HG03457 (cell line): ENCODE measurements around the gene GPR18.
A peak's percentile ranks its signal among the peaks of the same experiment; 100 is the strongest.

Source experiments
- ATAC-seq: cut with Tn5 transposase; IDR thresholded peaks from one replicate; pipeline ENCODE4 v1.9.1; 2021; ENCODE audit warnings: moderate number of reproducible peaks; ENCODE audit not compliant: unreplicated experiment

The GPR18 gene

GRCh38 chr13:99258210-99258860, at the start of gene GPR18:
Gene GPR18 (minus strand): TSS chr13:99258379. CDS start chr13:99255872, 2,507 bp downstream.
- peak; percentile 70 for ATAC-seq

- ATAC-seq = peak; percentile 40
Observed at GRCh38 chr13:99307648-99308339, 49.6 kb upstream of the GPR18 start.

DNA sequence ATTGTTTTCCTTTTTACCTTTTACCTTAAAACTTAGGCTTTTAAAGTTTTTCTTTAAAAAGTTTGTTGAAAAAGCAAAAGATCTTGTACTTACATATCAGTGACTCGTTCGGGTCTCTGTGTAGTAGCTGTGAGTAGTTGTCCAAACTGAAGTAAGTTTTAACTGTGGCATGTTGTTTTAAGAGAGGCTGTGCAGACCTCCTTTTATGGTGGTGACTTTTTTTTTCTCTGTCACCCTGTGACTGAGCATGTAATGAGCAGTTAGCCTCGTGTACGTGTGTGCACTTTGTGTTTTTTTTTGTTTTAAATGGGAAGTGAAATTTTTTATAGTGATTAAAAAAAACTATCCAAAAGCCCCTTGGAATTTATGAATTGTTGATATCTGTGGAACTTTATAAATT, 49.1 kb upstream of the GPR18 start, which contains the start of gene GPR183:
Gene GPR183, minus strand, starts transcription at position 153 of the 400 bp plus-strand sequence. CDS start 11,254 bp downstream, outside the sequence.
- ATAC-seq = peak; percentile 50

DNA sequence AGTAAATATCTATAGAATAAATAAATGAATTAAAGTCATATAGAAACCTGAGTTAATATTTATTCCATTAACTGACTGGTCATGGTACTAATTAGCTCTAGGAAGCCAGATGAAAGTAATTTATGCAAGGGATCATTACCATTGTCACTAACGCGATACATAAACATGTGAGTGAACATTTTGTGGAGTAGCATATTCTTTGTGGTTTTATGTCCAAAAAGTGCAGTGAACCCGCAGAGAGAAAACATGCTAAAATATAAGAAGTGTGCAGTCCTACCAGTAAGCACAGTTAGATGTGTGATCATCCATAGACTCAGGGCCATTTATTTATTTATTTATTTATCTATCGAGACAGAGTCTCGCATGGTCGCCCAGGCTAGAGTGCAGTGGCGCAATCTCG, 47.4 kb upstream of the GPR18 start:
- no peak for ATAC-seq

GRCh38 chr13:99305158-99305557, 47.0 kb upstream of the GPR18 start:
- ATAC-seq = no peak

GRCh38 chr13:99304541-99304940, 46.4 kb upstream of the GPR18 start:
- ATAC-seq = no peak

- ATAC-seq = no peak
Observed at GRCh38 chr13:99303863-99304521, 45.8 kb upstream of the GPR18 start.

DNA sequence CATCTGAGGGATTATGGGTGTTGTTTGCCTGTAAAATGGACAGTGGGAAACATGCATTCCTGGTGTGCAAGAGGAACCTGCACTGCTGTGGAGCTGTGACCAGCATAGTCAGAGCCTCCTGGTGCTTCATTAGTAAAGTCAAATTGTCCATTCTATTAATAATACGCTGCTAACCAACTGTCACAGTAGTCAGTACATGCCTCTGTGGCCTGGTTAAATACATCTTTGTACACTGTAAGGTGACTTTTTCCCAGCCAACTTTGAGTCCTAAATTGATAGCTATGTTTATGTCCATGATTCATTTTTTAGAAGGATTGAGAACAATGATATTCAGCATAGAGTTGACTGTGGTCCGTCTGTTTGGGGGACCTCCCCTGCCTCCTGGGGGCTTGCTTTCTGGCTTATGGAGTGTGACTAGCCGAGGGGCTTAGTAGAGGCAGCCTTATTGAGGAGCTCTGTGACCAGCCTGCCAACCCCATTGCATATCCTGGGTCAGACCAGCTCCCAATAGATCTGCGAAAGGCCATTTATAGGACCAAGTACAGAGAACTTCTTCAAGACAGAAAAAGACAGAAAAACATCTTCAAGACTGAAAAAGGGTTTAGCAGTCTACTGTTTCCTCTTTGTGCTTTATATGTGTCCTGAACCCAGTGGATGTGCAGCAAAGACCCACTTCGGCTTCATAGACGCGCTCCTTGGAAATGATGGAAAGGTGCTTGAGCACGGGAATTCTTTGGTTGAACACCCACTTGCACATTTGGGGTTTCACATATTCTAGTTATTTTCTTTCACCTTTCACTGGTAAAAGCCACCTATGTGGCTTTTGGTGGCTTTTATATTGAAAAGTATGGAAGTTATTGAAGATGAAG, 44.7 kb upstream of the GPR18 start:
- no peak for ATAC-seq

DNA sequence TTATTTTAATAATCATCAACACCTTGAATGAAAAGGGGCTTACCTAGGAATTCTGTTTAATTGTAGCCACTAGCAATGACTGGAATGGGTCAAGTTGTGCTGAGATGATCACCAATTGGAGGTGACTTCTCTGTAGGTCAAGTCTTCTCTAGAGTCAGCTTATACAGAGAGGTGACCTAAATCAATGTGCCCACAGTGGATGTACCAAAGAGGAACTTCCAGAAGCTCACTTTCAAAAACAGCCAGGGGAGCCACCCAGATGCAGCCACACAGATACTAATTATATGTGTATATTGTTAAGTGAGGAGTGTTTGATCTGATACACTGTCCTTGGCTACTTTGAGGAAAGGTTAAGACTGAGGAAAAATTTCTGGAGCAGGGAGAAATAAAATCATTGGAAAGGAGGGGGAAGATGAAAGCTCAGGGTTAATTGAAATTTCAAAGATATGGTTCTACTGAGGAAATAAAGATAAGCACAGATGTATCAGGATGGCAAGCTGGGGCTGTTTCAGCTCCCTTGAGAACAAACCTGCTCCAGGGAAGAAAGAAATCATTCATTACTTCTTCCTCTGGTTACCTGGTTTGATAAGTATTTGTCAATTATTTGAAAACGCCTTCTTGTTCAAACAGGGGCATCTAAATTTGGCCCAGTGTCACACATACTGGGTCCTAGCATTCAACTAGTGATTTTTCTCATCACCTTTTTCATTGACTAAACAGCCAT, 43.9 kb upstream of the GPR18 start:
- ATAC-seq = no peak

- ATAC-seq = no peak
Observed at GRCh38 chr13:99301056-99301838, 43.1 kb upstream of the GPR18 start.

GRCh38 chr13:99299920-99300341, 41.8 kb upstream of the GPR18 start:
- no peak for ATAC-seq

GRCh38 chr13:99299256-99299919, 41.2 kb upstream of the GPR18 start:
- no peak for ATAC-seq

- ATAC-seq = no peak
Observed at GRCh38 chr13:99298056-99298455, 39.9 kb upstream of the GPR18 start.

GRCh38 chr13:99297331-99297730, 39.2 kb upstream of the GPR18 start:
- ATAC-seq = no peak

GRCh38 chr13:99296398-99296797, 38.2 kb upstream of the GPR18 start:
- no peak for ATAC-seq

- no peak for ATAC-seq
Observed at GRCh38 chr13:99295488-99296252, 37.5 kb upstream of the GPR18 start.

GRCh38 chr13:99294958-99295357, 36.8 kb upstream of the GPR18 start:
- ATAC-seq = no peak

DNA sequence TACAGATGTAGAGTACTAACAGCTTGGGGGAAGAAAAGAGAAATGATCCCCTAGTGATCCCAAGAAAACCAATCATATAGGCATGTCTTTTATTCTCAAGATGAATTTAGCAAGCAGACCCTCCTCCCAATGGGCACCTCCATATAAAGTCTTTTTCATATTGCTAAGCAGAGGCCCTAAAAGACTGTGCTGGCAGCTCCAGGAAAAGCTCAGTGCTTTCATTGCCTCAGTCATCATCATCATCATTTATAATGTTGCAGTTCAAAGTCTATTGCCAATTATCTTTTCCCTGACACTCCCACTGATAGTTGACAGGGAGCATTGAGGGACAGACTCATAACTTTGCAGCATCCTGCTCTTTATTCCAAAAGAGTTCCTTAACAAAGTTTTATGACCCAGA, 36.0 kb upstream of the GPR18 start:
- ATAC-seq = no peak
